Activated CD8-positive, alpha-beta T cell treated with anti-CD3 and anti-CD28 coated beads for 36 hours (primary cell): ENCODE measurements around the gene CILP2. TPM values are rescaled to one million over a fixed set of nuclear protein-coding genes. Genes with fewer than 3 reads are reported as not detected.

Source experiments
- ATAC-seq: fragments of 200-7000 bp; cut with Tn5 transposase; one replicate; pipeline ENCODE4 v1.10.0; 2021; ENCODE audit warnings: mild to moderate bottlenecking, moderate library complexity
- CTCF ChIA-PET: fragments of 350-600 bp; sonication (Branson Sonifier 250); formaldehyde crosslinking; loops from one replicate; lab custom pipeline; 2021; ENCODE audit warnings: antibody characterized with exemption; lab: Charles Lee
- POLR2A ChIA-PET: fragments of 350-600 bp; sonication (Branson Sonifier 250); formaldehyde crosslinking; loops from one replicate; lab custom pipeline; 2021; ENCODE audit warnings: antibody characterized with exemption; lab: Charles Lee
- DNase-seq: peaks from one replicate; pipeline ENCODE4 v3.0.0-alpha.2; 2020
- H3K27ac Mint-ChIP-seq: one replicate; pipeline ENCODE4 v1.8.0; 2021; ENCODE audit warnings: mild to moderate bottlenecking, mixed read lengths
- H3K27me3 Mint-ChIP-seq: one replicate; pipeline ENCODE4 v1.8.0; 2021; ENCODE audit warnings: mixed read lengths
- H3K36me3 Mint-ChIP-seq: one replicate; pipeline ENCODE4 v1.8.0; 2021; ENCODE audit warnings: low read depth, mixed read lengths
- H3K4me1 Mint-ChIP-seq: one replicate; pipeline ENCODE4 v1.8.0; 2021; ENCODE audit warnings: low read depth, mixed read lengths
- H3K4me3 Mint-ChIP-seq: one replicate; pipeline ENCODE4 v1.8.0; 2021; ENCODE audit warnings: mild to moderate bottlenecking, moderate library complexity, mixed read lengths
- H3K9me3 Mint-ChIP-seq: one replicate; pipeline ENCODE4 v1.8.0; 2021; ENCODE audit warnings: mixed read lengths
- CTCF ChIP-seq: fragments of 200-600 bp; IDR thresholded peaks from one replicate; pipeline ENCODE4 v1.8.0; 2022; ENCODE audit warnings: antibody characterized with exemption, mild to moderate bottlenecking
- intact Hi-C: fragments of 100-400 bp; cut with micrococcal nuclease; formaldehyde crosslinking; loops from one replicate; pipeline ENCODE4 v1.10.0; 2022
- total RNA-seq, 2 experiments: library from RNA; stranded (reverse); gene quantifications; one replicate each; pipeline ENCODE4 v1.2.3, GENCODE V29; 2021

The CILP2 gene
- total RNA-seq, 2 experiments from 2014 or later, result 0.31 to 0.32 TPM

GRCh38 chr19:19575411-19575810 lies 37.3 kb downstream of the CILP2 start:
- POLR2A ChIA-PET, result no interaction called here
- no peak for TF ChIP-seq CTCF
- no peak overlapping the region for H3K27ac Mint-ChIP-seq

GRCh38 chr19:19578252-19578651 lies 40.2 kb downstream of the CILP2 start:
- no peaks in the 10 kb centered on the region for H3K9me3 Mint-ChIP-seq
- ATAC-seq (no peak), DNase-seq (no peak)
- no peak overlapping the region for H3K27ac Mint-ChIP-seq
- peaks cover 1% of the 10 kb centered on the region for H3K36me3 Mint-ChIP-seq
- intact Hi-C loops, result no loop called here
- ChIA-PET POLR2A (interaction anchor here (0.9 kb wide), 1 partner anchor 10 kb away, joined by 3 read pairs; no protein-coding TSS in a partner anchor), CTCF (interaction anchor here (1.2 to 4.2 kb wide), 3 partner anchors 17 to 28 kb away, joined by 3 to 30 read pairs (median 3); no protein-coding TSS in a partner anchor)
- H3K27me3 Mint-ChIP-seq, result no peaks in the 10 kb centered on the region
- no peak for TF ChIP-seq CTCF
- H3K4me3 Mint-ChIP-seq, result no peak overlapping the region
- peaks cover 3% of the 10 kb centered on the region for H3K4me1 Mint-ChIP-seq

More at GRCh38 chr19:19575411-19575810, 37.3 kb downstream of the CILP2 start:
- no peak overlapping the region for H3K4me3 Mint-ChIP-seq
- DNase-seq, result no peak
- no peaks in the 10 kb centered on the region for H3K9me3 Mint-ChIP-seq
- no peaks in the 10 kb centered on the region for H3K27me3 Mint-ChIP-seq
- intact Hi-C loops, result no loop called here
- ATAC-seq, result no peak
- peaks cover 3% of the 10 kb centered on the region for H3K36me3 Mint-ChIP-seq
- CTCF ChIA-PET, result interaction anchor here (1.2 kb wide), 2 partner anchors 20 to 68 kb away, joined by 3 to 4 read pairs; partner anchors contain the start of gene GMIP
- H3K4me1 Mint-ChIP-seq, result peaks cover 1% of the 10 kb centered on the region

- intact Hi-C loops, result no loop called here
- POLR2A ChIA-PET, result interaction anchor here (0.9 to 1.0 kb wide), 2 partner anchors 11 to 83 kb away, joined by 3 read pairs; no protein-coding TSS in a partner anchor
These were observed 41.7 kb downstream of the CILP2 start for GRCh38 chr19:19579533-19580361.

GRCh38 chr19:19580418-19580817 lies 42.4 kb downstream of the CILP2 start:
- CTCF ChIA-PET, result interaction anchor here (4.2 kb wide), 1 partner anchor 26 kb away, joined by 30 read pairs; no protein-coding TSS in a partner anchor
- POLR2A ChIA-PET, result interaction anchor here (0.9 to 1.0 kb wide), 2 partner anchors 12 to 82 kb away, joined by 3 read pairs; no protein-coding TSS in a partner anchor

More at GRCh38 chr19:19579533-19580361, 41.7 kb downstream of the CILP2 start:
- Mint-ChIP-seq H3K4me1 (peaks cover 3% of the 10 kb centered on the region), H3K4me3 (no peak overlapping the region), H3K9me3 (no peaks in the 10 kb centered on the region), H3K27me3 (no peaks in the 10 kb centered on the region), H3K36me3 (peaks cover 1% of the 10 kb centered on the region), H3K27ac (no peak overlapping the region)
- DNase-seq (no peak), ATAC-seq (peak; percentile 13)
- no peak for TF ChIP-seq CTCF
- CTCF ChIA-PET, result interaction anchor here (1.2 to 4.2 kb wide), 2 partner anchors 19 to 25 kb away, joined by 3 to 30 read pairs; no protein-coding TSS in a partner anchor

More at GRCh38 chr19:19580418-19580817, 42.4 kb downstream of the CILP2 start:
- Mint-ChIP-seq H3K4me3 (no peak overlapping the region), H3K9me3 (no peaks in the 10 kb centered on the region), H3K27ac (peak overlapping the region; percentile 3), H3K27me3 (no peaks in the 10 kb centered on the region), H3K36me3 (peaks cover 1% of the 10 kb centered on the region), H3K4me1 (peaks cover 3% of the 10 kb centered on the region)
- DNase-seq, result no peak
- no peak for TF ChIP-seq CTCF
- ATAC-seq, result no peak
- intact Hi-C loops, result no loop called here
